MCF 10A (cell line): ENCODE measurements around the gene CACNA1C. TPM values are rescaled to one million over a fixed set of nuclear protein-coding genes. Genes with fewer than 3 reads are reported as not detected.
A peak's percentile ranks its signal among the peaks of the same experiment; 100 is the strongest.

Experiments
- BruUV-seq: library from RNA; stranded (reverse); fragments of 400-500 nt; replicated peaks from 2 replicates; lab custom pipeline; 2021; lab: Mats Ljungman, UMichigan
- CTCF ChIA-PET: fragments of 300-600 bp; sonication (Branson Sonifier 250); formaldehyde crosslinking; extraction: SDS; loops from one replicate; lab custom pipeline; 2021; ENCODE audit warnings: antibody characterized with exemption, inconsistent platforms; lab: Yijun Ruan, JAX
- POLR2A ChIA-PET: fragments of 300-600, 350-650 bp; sonication (Branson Sonifier 250); formaldehyde crosslinking; extraction: SDS; loops from one replicate; lab custom pipeline; 2020; ENCODE audit warnings: antibody characterized with exemption, inconsistent platforms; lab: Yijun Ruan, JAX
- DNase-seq: peaks from one replicate; pipeline ENCODE4 v3.0.0-alpha.2; 2018; ENCODE audit not compliant: unreplicated experiment
- H3K27ac Mint-ChIP-seq: one replicate; pipeline ENCODE4 v1.8.0; 2022; ENCODE audit warnings: mild to moderate bottlenecking, low read depth, mixed read lengths; ENCODE audit not compliant: unreplicated experiment
- H3K27me3 Mint-ChIP-seq: one replicate; pipeline ENCODE4 v1.8.0; 2022; ENCODE audit warnings: mixed read lengths; ENCODE audit not compliant: insufficient read depth, unreplicated experiment
- H3K36me3 Mint-ChIP-seq: one replicate; pipeline ENCODE4 v1.8.0; 2022; ENCODE audit warnings: mild to moderate bottlenecking, moderate library complexity, mixed read lengths; ENCODE audit not compliant: insufficient read depth, unreplicated experiment
- H3K4me1 Mint-ChIP-seq: one replicate; pipeline ENCODE4 v1.8.0; 2022; ENCODE audit warnings: mixed read lengths; ENCODE audit not compliant: insufficient read depth, unreplicated experiment
- H3K4me3 Mint-ChIP-seq: one replicate; pipeline ENCODE4 v1.8.0; 2022; ENCODE audit warnings: mild to moderate bottlenecking, moderate library complexity, mixed read lengths; ENCODE audit not compliant: unreplicated experiment
- H3K9me3 Mint-ChIP-seq: one replicate; pipeline ENCODE4 v1.8.0; 2022; ENCODE audit warnings: mixed read lengths; ENCODE audit not compliant: unreplicated experiment
- intact Hi-C: fragments of 100-400 bp; cut with micrococcal nuclease; formaldehyde crosslinking; loops from 2 replicates; pipeline ENCODE4 v1.14.1; 2022
- total RNA-seq: library from RNA; stranded (reverse); gene quantifications from 2 replicates; pipeline ENCODE4 v1.2.3, GENCODE V29; 2022
- TF ChIP-seq, protein P1 (sequence below): fragments of 200-600 bp; IDR thresholded peaks from one replicate; pipeline ENCODE4 v1.8.0; 2022; ENCODE audit warnings: antibody characterized with exemption, mild to moderate bottlenecking; ENCODE audit not compliant: unreplicated experiment

The CACNA1C gene
- total RNA-seq, 1 experiment from 2014 or later = not detected

DNA sequence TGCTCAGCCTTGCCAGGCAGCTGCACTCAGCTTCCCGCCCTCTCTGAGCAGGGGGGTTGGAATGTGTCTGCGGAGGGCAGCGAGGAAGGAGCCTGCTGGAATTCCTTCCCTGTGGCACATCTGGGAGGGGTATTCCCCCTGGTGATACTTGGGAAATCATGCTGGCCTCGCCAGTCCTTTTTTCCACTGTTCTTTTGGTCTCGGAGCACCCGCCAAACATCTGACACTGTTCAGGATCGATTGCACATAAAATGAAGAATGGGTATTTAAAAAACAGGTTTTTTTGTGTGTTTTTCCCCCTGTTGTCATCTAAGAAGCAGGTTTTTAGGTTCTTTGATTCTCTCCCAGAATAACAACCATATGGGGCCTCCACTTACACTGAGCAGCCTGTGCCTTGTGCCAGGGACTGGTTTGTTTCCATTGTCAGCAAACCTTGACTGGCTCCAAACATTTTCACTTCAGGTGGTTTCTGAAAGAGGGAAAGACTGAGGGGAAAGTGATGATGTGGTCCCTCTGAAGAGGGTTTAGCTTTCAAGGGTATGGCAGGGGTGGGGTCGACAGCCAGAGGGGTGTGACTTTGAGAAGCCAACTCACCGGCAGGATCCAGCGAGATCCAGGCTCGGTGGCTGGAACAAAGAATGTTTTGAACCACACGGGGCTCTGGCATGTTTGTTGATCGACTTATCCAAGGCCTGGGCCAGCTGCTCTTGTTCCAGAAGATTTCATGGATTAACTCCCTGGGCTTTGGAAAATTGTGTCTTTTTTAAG is 215.1 kb downstream of the CACNA1C start:
- ChIA-PET CTCF (interaction anchor here (0.7 kb wide), 1 partner anchor 9 kb away, joined by 3 read pairs; no protein-coding TSS in a partner anchor), POLR2A (no interaction called here)
- H3K36me3 Mint-ChIP-seq = no peaks in the 10 kb centered on the region
- intact Hi-C loops = loop anchor here (5.0 kb wide), 1 partner anchor 211 kb away; no protein-coding TSS in a partner anchor
- no peaks in the 10 kb centered on the region for H3K9me3 Mint-ChIP-seq
- TF ChIP-seq, protein P1, sequence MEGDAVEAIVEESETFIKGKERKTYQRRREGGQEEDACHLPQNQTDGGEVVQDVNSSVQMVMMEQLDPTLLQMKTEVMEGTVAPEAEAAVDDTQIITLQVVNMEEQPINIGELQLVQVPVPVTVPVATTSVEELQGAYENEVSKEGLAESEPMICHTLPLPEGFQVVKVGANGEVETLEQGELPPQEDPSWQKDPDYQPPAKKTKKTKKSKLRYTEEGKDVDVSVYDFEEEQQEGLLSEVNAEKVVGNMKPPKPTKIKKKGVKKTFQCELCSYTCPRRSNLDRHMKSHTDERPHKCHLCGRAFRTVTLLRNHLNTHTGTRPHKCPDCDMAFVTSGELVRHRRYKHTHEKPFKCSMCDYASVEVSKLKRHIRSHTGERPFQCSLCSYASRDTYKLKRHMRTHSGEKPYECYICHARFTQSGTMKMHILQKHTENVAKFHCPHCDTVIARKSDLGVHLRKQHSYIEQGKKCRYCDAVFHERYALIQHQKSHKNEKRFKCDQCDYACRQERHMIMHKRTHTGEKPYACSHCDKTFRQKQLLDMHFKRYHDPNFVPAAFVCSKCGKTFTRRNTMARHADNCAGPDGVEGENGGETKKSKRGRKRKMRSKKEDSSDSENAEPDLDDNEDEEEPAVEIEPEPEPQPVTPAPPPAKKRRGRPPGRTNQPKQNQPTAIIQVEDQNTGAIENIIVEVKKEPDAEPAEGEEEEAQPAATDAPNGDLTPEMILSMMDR = no peak
- no peak overlapping the region for H3K4me3 Mint-ChIP-seq
- H3K4me1 Mint-ChIP-seq = peaks cover 24% of the 10 kb centered on the region
- no peak for DNase-seq
- no peak overlapping the region for H3K27ac Mint-ChIP-seq
- no TSS peak for BruUV-seq
- H3K27me3 Mint-ChIP-seq = no peaks in the 10 kb centered on the region

DNA sequence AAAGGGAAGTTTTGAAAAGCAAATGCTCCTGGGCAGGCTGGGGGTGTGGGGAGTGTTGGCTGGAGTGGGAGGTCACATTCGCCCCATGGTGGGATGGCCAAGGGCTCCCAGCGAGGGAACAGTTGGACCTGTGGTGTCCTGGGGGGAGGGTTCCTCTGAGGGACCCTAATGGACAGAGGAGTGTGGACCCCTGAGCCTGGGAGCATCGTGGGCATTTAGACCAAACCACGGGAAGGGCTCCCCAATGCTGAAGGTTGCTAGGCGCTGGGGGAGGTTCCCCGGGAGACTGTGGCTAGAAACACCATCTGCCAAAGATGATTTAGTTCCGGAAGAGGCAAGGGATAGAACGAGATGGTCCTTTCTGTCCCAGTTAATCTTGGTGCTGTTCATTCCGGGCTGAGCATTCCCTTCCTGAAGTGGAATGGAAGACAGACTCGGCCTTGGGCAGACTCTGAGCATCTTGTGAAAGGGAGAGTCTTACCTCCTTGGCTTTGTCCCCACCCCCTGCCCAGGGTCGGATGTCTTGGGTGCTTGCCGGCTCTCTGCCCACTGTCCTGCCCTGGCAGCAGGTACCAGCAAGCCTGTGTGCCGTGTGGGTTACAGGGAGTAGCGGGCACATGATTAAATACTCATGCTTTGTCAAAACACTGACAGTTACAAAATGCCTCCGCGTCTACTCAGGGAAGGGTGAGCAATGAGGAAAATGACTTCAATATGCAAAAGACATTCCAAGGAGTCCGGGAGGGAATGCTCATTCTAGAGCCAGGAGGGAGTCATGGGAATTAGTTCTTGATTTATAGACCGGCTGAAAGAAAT is 215.9 kb downstream of the CACNA1C start:
- intact Hi-C loops = loop anchor here (5.0 kb wide), 1 partner anchor 211 kb away; no protein-coding TSS in a partner anchor
- Mint-ChIP-seq H3K27me3 (no peaks in the 10 kb centered on the region), H3K4me1 (peaks cover 24% of the 10 kb centered on the region), H3K36me3 (no peaks in the 10 kb centered on the region), H3K27ac (peak overlapping the region; percentile 13), H3K4me3 (no peak overlapping the region), H3K9me3 (no peaks in the 10 kb centered on the region)
- ChIA-PET CTCF (interaction anchor here (0.7 to 1.5 kb wide), 2 partner anchors 8 to 22 kb away, joined by 3 to 4 read pairs; no protein-coding TSS in a partner anchor), POLR2A (no interaction called here)
- BruUV-seq = no TSS peak
- TF ChIP-seq, protein P1 = no peak
- DNase-seq = peak; percentile 54

DNA sequence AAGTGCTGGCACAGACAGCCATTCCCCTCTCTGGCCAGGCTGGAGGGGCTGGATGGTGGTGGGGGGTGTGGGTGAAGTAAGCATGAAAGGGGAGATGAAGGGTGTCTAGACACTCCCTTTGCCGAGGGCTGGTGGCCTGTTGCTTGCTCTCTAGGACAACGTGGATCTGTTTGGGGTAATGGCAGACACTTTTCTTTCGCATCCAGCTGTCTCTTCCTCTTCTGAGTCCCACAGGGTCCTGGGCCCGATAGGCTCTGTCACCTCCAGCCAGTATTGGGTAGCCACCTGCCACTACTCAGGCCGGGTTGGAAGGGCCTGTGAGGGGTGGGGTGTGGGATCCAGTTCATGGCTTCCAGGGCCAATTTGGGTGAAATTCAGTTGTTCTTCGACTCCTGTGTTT is 218.1 kb downstream of the CACNA1C start:
- TF ChIP-seq, protein P1 = no peak
- Mint-ChIP-seq H3K9me3 (no peaks in the 10 kb centered on the region), H3K27me3 (no peaks in the 10 kb centered on the region), H3K36me3 (no peaks in the 10 kb centered on the region), H3K4me1 (peaks cover 17% of the 10 kb centered on the region), H3K27ac (no peak overlapping the region), H3K4me3 (no peak overlapping the region)
- ChIA-PET CTCF (interaction anchor here (0.7 kb wide), 1 partner anchor 309 kb away, joined by 3 read pairs; no protein-coding TSS in a partner anchor), POLR2A (no interaction called here)
- intact Hi-C loops = no loop called here
- BruUV-seq = no TSS peak
- no peak for DNase-seq

DNA sequence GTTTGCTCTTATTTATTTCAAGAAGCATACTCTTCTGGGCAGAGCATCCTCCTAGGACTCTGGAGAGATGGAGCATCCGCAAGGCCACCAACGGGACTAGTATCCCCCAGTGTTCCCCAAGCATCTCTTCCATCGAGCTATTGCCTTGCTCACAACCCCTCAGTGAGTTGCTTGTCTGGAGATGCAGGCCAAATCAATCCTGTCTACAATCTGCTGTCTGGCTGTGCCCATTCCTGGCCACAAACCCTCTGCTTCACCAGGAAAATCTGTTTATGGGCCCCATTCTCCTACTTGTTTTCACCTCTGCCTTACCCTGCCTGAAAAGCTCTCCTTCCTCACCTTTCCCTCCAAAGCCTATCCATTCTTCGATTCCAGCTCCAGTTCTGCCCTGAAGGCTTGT is 219.2 kb downstream of the CACNA1C start:
- H3K9me3 Mint-ChIP-seq = no peaks in the 10 kb centered on the region
- DNase-seq = no peak
- POLR2A ChIA-PET = no interaction called here
- CTCF ChIA-PET = interaction anchor here (1.2 kb wide), 1 partner anchor 19 kb away, joined by 5 read pairs; no protein-coding TSS in a partner anchor
- BruUV-seq = no TSS peak
- intact Hi-C loops = no loop called here
- no peaks in the 10 kb centered on the region for H3K27me3 Mint-ChIP-seq
- no peak overlapping the region for H3K27ac Mint-ChIP-seq
- TF ChIP-seq, protein P1 = no peak
- no peaks in the 10 kb centered on the region for H3K36me3 Mint-ChIP-seq
- H3K4me3 Mint-ChIP-seq = no peak overlapping the region
- H3K4me1 Mint-ChIP-seq = peaks cover 17% of the 10 kb centered on the region
